H1 (cell line): ENCODE results near the gene PGM1. TPM values are rescaled to one million over a fixed set of nuclear protein-coding genes. Genes with fewer than 3 reads are reported as not detected.

Experiments
- ASH2L ChIP-seq: fragments of 200-600, 300-600 bp; sonication (generic); IDR thresholded peaks from one replicate; pipeline ENCODE4 v1.7.1; 2017; ENCODE audit warnings: low read length
- CHD1 ChIP-seq: IDR thresholded peaks from 2 replicates; pipeline ENCODE4 v1.6.1; 2012; ENCODE audit warnings: low read depth, low read length, improper control_type of control experiment
- CHD2 ChIP-seq: IDR thresholded peaks from 2 replicates; pipeline ENCODE4 v1.6.1; 2012; ENCODE audit warnings: low read length, improper control_type of control experiment
- FOSL1 ChIP-seq: IDR thresholded peaks from 2 replicates; pipeline ENCODE4 v1.6.1; 2011; ENCODE audit warnings: mild to moderate bottlenecking, low read depth, low read length, moderate library complexity; ENCODE audit not compliant: insufficient read depth
- HDAC6 ChIP-seq: IDR thresholded peaks from one replicate; pipeline ENCODE4 v1.7.1; 2012; ENCODE audit warnings: low read depth, mild to moderate bottlenecking, inconsistent platforms, low read length, moderate library complexity
- JUND ChIP-seq: IDR thresholded peaks from 2 replicates; pipeline ENCODE4 v1.6.1; 2011; ENCODE audit warnings: mild to moderate bottlenecking, improper control_type of control experiment, low read length
- MAX ChIP-seq: IDR thresholded peaks from 2 replicates; pipeline ENCODE4 v1.6.1; 2012; ENCODE audit warnings: inconsistent platforms
- PHF8 ChIP-seq: fragments of 200-600 bp; sonication (generic); conservative IDR thresholded peaks from 2 replicates; pipeline ENCODE4 v1.7.1; 2012; ENCODE audit warnings: low read depth, mild to moderate bottlenecking, inconsistent platforms, low read length, moderate library complexity
- POLR2AphosphoS5 ChIP-seq: IDR thresholded peaks from 2 replicates; pipeline ENCODE4 v1.6.1; 2011; ENCODE audit warnings: low read depth, low read length
- polyA plus RNA-seq, 7 experiments: library from polyadenylated mRNA; depleted of rRNA in 3 of 7; stranded (reverse) in 5 of 7; unstranded in 2 of 7; fragments of >200 nt in 5 of 7; fragments of 200-250 nt in 2 of 7; gene quantifications; 1 replicate in 5 of 7; 2 replicates in 1 of 7; 4 replicates in 1 of 7; pipeline versions ENCODE4 v1.2.1 to v1.2.3, GENCODE V29; 2011 to 2013; ENCODE audit warnings: missing spikeins in 2 of 7, mixed read lengths in 2 of 7
- total RNA-seq: library from RNA; stranded (reverse); fragmentation: NEBNext Ultra II Directional; extraction: Animal tissue kit (Norgen Biotek cat#: 25700); gene quantifications from 2 replicates; pipeline ENCODE4 v1.2.1, GENCODE V29; 2021

PGM1 gene
- total and polyA plus RNA-seq, 2 of the 8 experiments (the other 6 are each of a cell fraction or from before 2014, with no cell fraction given): 33.0 to 65.4 TPM

DNA sequence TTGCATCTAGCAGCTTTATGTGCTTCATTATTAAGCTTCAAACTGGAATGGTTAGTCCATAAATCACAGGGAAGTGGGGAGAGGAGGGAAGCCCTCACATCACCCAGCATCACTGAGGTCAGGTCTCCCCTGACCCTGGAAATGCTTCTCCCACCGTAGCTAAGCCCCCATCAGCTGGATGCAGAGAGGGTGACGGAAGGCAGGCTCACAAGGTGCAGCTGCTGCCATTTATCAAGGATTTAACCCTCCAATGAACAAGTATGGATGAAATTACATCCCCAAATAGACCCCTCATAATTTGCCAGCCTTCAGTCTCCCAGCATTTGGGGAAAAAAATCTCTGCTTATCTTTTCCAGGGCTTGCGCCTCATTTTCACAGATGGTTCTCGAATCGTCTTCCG, 60.8 kb downstream of the PGM1 start (continued):
- TF ChIP-seq CHD1: no peak
- no peak for TF ChIP-seq FOSL1
- no peak for TF ChIP-seq CHD2
- TF ChIP-seq PHF8: no peak
- no peak for TF ChIP-seq POLR2AphosphoS5
- TF ChIP-seq JUND: no peak
- no peak for TF ChIP-seq ASH2L
- TF ChIP-seq MAX: no peak
- TF ChIP-seq HDAC6: no peak
